DMS53 treated with DMSO at 0.1 percent for 48 hours (cell line): ENCODE results near the gene RWDD2A.

Experiments used
- DNase-seq: peaks from one replicate; lab custom pipeline; 2025; ENCODE audit not compliant: unreplicated experiment; lab: John Stamatoyannopoulos, UW

Gene RWDD2A

DNA sequence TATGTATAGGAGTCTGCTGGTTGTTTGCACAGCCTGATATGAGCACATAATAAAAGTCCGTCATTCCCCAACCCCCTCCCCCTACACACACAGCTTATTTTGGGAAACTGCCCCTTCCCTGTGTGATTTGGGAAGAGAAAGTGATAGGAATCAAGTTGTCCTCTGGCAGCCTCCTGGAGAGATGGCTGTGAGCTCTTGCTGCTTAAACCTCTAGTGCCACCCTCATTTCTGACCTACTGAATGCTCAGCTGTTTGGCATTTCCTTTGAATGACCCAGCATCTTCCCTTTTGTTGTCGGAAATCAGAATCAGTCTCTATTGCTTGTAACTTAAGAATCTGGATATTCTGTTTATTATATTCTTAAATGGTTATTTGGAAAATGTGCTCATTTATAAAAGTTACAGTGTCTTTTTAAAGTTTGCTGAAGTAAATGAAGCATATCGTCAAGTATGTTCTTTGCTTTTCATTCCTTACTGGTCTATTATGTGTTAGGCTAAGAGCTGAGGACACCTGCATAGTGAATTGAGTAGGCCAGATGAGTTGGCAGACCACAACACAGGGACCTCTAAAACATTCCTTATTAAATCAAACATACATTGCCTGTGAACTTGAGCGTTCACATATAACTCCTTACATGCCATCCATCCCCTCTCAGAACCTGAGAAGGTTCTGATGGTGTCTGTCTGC is 5.5 kb downstream of the RWDD2A start:
- DNase-seq = no peak

DNA sequence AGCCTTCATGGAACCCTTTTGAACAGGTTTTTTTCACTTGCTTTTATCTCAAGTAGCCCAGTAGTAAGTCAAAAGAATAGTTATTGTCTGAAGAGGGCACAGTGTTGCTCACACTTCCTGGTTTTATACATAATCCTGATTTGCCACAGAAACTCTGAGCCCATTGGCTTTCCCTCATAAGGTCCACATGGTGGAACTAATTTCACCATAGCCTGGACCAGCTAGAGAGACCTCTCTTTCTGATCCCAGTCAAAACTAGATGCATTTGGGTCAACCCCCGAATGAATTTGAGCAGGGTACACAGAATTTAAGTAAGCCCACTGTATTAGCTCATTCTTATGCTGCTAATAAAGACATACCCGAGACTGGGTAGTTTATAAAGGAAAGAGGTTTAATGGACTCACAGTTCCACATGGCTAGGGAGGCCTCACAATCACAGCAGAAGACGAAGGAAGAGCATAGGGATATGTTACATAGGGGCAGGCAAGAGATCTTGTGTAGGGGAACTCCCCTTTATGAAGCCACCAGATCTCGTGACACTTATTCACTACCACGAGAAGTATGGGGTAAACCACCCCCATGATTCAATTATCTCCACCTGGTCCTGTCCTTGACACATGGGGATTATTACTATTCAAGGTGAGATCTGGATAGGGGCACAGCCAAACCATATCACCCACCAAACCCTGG is 6.2 kb downstream of the RWDD2A start:
- DNase-seq = no peak

DNA sequence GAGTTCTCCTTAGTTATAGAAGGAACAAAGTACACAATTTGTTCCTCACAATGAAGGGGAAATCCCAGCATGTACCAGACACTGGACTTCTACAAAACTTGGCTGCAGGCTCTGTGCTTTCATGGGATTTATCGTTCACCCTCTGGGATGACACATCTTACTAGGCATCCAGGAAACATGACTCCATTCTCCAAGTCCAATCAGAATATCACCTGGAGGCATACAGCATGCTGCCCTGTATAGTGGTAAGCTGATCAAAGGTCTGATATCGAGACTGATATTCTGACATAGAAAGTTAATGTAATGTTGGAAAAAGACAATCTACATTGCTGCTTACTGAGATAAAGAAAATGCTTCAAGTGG is 6.7 kb downstream of the RWDD2A start:
- no peak for DNase-seq

DNA sequence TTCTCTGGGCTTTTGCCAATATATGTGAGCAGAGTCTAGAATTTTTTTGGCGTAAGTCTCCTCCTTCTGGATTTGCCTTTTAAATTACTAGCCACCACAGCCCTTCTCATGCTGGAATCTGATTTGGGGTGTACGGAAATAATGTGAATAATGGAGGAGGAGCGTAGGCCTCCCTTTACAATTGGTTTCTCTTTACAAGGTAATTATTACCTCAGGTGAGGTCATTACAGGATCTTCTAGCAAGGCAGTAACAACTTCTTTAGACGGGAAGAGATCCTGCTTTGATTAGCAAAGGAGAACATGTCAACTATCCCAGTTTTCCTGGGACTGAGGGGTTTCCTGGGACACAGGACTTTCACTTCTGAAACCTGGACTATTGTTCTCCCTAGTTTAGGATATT is 8.9 kb downstream of the RWDD2A start:
- no peak for DNase-seq

DNA sequence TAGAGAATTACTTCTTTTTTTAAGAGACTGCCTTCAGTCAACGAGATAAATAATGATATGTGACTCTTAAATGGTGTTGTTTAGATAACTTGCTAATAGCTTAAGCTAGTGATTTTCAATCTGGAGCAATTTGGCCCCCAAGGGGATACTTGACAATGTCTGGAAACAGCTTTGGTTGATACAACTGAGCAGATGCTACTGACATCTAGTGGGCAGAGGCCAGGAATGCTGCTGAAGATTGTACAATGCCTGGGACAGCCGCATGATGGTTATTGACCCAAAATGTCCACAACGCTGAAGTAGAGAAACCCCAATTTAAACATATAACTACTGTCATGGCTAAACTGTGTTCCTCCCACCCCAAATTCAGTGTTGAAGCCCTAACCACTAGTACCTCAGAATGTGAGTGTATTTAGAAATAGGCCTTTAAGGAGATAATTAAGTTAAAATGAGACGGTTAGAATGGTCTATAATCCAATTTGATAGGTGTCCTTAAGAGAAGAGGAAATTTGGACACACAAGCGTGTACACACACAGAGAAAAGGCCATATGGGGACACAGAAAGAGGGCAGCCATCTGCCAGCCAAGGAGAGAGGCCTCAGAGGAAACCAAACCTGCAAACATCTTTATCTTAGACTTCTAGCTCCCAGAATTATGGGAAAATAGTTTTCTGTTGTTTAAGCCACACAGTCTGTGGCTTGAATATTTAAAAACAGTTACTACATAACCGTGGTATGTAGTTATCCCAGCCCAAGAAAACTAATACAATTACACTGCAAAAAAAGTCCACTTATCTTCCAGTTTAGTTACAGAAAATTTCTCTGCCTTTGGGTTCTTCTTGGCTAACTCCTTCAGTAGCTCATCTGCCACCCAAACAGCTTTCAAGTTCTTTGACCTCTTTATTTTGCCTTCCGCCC is 22.2 kb downstream of the RWDD2A start:
- DNase-seq = peak; percentile 18

DNA sequence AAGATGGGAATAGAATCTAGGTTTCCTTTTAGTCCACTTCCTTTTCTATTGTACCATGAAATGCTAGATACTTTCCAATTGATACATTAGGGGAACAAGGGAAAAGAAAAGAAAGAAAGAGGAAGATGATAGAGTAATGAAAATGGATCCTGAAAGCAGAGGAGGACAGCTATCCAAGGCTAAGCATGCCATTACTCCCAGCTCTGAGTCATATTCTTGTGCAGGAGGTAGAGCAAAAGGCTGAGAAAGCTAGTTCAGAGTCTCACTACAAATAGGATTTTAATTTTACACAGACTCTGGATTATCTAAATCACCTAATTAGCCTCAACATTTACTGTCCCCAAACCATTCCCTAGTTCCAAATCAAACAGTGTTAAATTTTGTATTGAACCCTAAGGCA is 23.6 kb downstream of the RWDD2A start:
- no peak for DNase-seq

DNA sequence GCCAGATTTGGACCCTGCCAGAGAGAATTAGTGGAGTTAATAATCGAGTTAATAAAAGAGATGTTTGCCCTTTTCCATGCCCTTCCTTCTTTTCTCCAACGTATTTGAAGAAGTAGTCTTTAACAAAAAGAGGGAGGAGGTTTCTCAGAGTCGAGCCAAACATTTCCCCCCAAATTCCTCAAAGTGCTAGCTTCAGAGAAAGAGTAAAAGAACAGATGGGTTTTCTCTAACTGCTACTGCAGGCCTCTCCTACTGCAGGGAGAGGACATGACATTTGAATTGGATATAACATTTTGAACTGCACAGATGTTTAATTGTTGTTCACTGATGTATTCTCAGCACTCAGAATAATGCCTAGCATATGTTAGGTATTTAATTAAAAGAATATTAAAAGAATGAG is 25.5 kb downstream of the RWDD2A start:
- no peak for DNase-seq

DNA sequence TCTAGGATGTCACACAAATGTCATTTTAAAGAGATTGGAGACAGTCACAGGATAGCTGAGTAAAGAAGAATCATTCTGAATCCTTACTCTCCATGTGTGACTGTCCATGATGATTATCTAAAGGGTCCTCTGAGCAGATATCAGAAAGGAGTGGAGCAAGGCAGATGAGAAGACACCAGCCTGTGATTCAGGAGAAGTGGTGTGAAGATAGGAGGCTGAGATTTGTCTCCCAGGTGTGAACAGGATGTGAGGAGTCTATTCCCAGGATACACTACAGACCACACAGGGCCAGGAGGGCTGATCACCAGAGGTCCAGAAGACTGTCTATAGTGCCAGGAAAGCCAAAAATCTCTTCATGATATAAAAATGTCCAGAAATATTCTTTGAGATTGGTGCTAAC is 27.0 kb downstream of the RWDD2A start:
- no peak for DNase-seq

DNA sequence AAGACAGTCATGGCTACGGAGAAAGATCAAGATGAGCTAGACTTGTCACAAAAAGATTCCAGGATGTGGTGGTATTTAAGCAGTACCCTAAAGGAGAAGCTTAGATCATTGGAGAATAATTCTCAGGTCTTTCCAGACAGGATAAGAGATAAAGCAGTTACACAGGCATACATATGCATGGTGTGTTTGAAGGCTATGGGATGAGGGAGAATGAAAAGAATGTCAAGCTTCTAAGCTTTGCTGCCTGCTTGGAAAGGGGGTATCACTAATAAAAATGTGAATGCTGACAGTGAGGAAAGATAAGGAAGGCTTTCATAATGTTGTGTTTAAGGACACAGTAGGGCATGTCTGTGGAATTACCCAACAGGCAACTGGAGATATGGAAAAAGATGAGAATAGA is 28.1 kb downstream of the RWDD2A start:
- no peak for DNase-seq

DNA sequence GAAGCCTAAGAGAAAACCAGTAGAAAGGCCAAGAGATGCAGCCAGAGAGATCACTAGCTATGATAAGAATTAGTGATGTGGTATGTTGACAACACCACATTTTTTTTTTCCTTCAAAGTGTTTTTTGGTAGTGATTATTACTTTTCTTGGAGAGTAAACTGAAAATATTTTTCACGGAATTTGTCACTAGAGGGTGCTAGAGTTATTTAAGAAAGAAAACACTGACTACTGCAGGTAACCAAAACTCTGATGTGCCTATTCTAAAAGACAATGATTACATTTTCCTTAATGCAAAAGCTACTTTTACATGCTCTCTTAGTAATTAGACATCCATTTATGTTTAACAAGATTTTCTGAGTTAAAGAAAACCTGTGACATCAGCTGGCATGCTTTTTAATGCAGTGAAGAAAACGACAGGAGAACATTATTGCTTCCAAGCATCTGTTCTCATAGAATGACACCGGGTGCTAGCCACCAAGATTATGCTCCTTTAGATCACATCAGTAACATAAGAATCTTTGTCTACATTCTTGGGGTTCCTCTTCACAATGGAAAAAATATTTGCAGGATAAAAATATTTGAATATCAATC is 28.8 kb downstream of the RWDD2A start:
- DNase-seq = no peak

DNA sequence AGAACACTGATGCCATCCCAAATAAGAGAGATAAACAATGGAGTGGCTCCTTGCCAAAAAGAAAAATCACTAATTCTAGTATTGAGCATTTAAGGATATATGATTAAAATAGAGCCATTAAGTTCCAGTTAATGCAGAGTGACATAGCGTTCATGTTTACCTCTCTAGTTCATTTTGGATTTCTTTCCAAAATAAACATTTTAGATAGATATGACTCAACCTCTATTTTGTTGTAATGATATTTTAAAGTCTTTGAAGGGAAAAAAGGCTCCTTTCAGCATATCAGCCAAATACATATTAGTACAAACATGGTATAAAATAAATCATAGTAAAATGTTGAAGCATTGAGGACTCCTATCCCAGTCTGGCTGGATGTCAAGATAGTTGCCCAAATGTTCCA is 33.4 kb downstream of the RWDD2A start:
- DNase-seq = no peak

DNA sequence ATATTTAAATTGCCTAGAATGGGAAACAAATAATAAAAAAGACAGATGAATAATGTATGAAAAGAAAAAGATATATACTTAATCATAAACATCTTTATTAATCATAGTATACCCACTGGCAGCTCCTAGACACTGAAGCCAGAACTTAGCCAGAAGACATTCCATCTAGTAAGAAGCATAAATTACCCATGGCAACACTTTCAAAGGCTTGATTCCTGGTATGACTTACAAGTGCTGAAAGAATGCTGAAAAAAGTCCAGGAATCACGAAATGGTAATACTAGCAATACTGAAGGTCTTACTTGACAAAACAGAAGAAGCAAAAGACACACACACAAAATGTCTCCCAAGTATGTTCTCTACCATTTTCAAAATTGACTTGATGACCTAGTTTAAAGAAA is 38.0 kb downstream of the RWDD2A start:
- DNase-seq = no peak

DNA sequence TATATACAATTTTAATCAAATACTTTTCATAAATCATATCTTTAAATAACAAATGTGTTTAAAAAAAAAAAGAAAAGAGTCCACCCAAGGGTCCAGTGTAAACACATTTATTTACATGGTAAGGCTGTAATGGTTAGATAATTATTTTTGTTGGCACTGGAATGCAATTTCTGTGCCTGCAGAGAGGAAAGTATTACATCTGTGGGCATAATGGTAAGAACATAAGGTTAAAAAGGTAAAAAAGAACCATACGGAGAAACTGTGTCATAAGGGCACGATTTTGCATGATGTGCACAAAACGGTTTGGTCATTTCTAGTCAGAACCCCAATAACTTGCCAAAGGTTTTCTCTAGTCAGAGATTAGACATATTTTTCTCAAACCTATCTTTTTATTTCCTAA is 54.3 kb downstream of the RWDD2A start:
- DNase-seq = no peak
